GDM1 (cell line): ENCODE data around the gene MTG2.

Experiments
- DNase-seq: peaks from one replicate; lab custom pipeline; 2025; lab: John Stamatoyannopoulos, UW

MTG2 gene

DNA sequence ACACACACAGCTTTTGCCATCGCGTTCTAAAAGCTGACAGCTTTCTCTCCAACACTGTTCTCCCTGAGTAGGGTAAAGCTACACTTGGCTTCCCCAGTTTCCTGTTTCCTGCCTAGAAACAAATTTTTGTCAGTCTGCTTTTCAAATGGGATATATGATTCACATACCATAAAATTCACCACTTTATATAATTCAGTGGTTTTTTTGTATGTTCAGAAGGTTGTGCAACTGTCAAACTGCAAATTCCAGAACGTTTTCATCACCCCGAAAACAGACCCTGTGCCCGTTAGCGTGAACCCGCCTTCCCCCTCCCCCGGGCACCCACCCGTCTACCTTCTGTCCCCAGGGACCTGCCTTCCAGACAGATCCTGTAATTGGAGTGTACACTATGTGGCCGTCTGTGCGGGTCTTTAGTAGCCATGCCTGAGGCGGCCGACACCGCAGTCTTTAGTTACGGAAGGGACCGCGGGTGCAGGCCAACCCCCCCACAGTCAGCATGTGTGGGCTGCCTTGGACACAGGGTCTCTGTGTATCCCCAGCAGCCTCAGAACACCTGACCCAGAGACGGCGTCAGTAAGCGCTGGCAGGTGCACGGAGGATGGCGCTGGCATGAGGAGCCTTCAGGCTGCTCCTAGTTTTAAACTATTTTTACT lies 20.7 kb downstream of the MTG2 start:
- no peak for DNase-seq

DNA sequence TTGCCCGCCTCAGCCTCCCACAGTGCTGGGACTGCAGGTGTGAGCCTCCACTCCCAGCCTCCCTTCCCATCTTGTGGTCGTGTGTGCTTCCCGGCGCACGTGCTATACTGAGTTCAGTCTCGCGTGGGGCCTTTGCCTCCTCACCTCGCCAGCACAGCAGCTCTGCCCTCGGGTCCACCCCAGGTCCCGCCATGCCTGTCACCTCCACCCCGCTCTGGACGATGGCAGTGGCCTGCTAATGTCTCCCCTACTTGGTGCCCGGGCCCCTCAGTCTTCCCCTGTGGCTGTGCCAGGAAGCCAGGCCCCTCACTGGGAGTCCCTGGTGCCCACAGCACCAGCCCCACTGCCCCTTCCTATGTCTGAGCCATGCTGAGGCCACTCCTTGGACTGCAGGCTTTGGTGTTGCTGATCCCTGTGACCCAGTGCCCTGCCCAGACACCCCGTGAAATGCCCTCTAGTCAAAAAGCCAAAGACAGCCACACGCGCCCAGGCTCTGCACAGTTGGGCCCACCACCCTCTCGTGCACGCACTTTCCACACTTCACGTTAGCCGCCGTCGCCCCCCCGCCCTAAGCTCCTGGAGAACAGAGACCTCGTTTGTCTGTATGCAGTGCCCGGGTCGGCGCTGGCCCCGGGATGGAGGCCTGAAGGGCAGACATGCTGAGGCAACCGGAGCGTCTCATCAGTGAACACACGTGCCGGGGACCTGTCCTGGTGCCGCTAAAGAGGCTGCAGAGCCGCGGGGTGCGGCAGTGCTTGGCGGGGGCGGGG lies 23.0 kb downstream of the MTG2 start:
- DNase-seq: no peak

DNA sequence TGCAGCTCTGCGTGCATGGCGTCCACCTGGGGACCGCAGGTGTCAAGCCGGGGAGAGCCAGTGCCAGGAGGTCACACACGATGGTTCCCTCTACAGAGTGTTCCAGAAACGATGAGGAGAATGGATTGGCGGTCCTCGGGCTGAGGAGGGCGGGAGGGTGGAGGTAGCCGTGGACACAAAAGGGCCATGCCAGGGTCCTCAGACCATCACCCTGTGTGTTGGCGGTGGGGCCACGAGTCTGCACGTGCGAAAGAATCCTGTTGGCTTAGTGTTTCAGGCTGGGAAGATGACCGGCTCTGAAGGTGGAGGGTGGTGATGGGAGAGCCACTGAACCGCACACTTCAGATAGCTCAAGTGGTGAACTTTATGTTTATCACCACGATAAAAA lies 23.6 kb downstream of the MTG2 start:
- DNase-seq: no peak

DNA sequence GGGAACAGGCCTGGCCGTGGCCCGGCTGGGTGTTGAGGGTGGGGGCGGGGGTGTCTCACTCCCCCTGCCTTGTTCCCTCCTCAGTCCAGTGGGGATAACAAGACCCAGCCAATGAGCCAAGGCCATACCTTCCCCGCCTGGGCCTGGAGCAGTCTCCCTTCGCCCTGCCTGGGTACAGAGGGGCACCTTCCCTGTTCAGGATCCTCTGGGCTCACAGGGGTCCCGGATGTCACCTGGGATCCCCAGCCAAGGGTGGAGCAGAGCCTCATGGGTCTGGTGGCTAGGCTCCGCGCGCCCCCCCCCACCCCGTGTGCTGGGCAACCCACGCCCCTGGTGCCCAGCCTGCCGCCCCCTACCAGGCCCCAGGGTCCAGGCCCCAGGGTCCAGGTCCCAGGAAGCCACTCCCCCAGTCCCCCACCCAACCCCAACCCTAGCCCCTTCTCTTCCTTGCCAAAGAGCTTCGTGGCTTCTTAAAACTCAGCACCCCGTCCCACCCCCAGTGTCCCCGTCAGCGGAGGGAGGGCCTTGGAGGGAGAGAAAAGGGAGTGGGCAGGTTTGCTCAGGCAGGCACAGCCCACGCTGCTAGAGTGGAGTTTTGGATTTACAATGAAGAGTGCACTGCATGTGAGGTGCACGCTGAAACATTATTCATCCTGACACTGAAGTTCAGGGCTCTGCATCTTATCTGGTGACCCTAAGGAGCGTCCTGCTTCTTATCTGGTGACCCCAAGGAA lies 25.4 kb downstream of the MTG2 start:
- DNase-seq: no peak

DNA sequence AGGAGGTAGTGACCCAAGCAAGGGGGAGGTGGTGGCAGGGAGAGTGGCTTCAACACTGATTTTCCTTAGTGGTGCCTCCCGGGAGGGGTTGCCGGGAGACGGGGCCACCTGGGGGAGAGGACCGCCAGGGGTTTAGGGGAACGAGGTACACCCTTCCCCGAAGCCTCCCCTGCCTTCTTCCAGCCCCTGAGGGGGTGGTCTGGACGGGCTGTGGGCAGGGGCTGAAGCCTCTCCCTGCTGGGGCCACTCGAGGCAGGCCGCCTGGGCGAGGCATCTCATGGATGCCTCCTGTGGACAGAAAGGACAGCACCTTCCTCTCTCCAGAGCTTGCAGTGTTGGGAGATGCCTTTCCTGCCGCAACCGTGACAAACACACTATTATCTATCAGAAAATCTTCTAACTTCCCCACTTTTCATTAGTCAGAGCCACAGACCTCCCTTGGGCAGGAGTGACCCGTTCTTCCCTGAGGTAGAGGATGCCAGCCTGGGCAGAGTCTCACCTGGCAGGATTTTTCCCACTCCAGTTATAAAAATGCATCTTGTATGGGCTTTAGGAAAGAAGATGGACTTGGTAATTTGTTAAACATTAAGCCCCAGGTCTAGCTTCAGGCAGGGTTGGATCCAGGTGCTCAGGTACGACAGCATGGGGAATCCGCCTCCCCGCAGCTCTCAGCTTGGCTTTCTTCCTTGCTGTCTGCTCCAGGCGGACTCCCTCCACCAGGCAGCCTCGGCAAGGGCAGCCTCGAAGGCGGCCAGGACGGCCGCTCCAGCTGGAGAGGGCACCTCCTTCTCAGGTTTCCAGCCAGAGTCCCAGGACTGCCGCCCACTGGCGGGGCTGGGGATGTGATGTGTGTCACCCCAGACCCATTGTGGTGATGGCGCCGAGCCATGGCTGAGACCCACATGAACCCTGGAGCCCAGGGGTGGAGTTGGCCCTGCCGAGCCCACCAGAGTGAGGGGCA lies 26.2 kb downstream of the MTG2 start:
- no peak for DNase-seq

DNA sequence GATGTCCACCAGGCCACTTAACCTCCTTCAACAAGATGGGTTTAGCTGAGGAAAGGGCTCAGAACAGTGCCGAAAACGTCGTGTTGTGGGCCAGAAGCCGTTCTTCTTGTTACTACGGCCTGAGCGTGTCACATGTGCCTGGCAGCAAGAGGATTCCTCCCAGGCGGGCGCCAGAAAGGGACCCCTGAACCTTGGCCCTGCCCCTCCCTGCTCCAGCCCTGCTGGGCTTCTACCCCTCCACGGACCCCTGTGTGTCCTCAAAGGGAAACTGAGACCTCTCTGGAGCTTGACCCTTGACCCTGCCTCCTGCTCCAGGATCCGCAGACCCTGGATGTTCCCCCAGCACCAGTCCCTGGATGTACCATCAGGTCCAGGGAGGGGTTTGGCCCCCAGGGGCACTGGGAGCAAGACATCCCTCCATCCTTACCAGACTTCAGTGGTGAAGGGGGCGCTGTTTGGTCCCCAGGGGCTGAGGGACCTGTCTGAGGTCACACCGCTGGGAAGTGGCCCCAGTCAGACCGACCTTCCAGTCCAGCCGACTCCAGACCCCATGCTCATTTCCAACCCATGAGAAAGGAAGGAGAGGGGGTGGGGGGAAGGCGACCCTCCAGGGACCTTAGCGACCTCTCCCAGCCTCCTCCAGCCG lies 27.1 kb downstream of the MTG2 start:
- no peak for DNase-seq

DNA sequence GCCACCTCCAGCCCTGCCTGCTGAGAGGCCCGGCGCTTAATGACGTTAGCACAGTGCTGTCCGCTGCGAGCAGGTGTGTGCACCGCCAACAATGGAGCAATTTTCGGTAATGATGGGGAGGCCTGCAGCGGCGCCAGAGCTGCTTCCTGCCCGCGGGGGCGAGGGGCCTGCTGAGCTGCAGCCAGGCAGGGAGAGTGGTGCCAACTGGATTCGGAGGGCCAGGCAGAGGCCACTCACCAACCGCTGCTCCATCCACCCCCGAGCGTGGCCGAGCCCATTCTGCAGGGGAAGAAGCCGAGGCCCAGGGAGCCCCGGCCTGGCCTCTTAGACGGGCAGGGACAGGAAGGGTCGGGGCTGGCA lies 27.6 kb downstream of the MTG2 start:
- no peak for DNase-seq

DNA sequence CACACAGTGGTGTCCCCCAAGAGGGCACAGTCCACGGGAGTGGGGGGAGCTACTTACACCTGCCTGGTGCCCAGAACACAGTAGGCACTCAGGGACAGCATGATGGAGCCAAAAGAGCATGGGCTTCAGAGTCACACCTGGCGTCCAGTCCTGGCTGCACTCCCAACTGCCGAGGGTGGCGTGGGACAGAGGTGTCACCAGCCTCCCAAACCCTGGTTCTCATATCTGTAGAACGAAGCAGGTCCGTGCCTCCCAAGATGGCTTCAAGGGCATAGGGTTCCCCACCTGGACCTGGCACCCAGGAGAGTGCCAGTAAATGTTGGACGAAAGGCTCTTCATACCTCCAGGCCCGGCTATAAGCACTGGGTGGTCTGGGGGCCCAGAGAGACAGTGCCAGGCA lies 28.4 kb downstream of the MTG2 start:
- DNase-seq: no peak

DNA sequence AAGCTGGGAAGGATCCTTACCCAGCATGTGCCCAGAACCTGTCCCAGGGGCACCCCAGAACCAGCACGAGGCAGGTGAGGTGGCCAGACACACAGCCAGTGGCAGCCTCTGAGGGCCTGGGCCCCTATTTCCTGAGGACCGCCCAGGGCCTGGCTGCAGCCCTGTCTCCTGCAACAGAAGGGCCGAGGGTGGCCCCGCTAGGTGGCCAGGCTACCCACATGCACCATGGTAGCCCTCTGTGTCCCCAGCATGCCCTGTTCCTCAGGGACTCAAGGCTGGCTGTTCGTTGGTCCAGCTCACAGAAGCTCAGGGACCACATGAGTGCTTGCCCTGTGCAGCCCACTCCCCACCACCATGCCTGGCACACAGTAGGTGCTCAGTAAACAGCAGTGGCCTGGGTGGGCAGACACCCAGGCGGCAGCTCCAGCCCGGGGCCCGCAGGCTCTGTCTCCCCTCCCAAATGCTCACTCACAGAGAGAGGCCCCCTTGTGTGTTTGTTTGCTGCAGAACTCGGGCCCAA lies 29.0 kb downstream of the MTG2 start:
- no peak for DNase-seq

DNA sequence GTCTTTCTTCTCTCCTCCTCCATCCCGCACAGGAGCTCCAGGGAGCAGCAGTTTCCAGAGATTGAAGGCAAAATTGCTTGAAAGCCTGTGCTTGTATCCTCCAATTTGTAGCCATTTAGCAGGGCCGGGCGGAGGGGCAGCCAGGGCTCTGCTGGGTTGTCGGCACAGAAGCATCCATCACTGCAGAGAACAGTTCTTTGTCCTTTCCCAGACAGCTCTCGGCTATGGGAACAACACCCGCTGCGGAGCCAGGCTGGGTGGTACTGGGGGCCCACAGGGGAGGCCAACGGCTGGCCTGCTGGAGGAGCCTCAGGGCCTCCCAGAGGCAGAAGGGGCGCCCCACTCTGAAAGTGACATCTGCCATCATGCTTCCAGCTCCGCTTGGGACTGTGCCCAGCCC lies 29.5 kb downstream of the MTG2 start:
- DNase-seq: no peak

DNA sequence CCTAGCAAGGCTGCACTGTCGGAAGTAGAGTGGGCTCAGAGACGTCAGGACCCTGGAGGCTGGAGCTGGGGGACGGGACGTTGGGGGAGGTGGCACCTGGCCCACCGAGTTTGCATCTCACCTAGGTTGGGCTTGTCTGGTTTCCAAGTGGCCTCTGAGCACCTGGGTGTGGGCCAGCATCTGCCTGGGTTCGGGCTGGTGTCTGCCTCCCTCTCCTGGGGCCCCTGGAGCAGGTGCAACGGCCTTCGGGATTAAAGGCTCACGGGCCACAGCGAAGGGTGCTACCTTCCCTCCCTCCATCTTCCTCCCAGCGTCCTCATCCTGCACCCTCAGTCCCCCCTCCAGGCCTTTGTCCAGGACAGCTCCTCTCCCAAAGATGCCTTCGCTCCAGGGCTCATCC lies 31.2 kb downstream of the MTG2 start:
- DNase-seq: no peak

DNA sequence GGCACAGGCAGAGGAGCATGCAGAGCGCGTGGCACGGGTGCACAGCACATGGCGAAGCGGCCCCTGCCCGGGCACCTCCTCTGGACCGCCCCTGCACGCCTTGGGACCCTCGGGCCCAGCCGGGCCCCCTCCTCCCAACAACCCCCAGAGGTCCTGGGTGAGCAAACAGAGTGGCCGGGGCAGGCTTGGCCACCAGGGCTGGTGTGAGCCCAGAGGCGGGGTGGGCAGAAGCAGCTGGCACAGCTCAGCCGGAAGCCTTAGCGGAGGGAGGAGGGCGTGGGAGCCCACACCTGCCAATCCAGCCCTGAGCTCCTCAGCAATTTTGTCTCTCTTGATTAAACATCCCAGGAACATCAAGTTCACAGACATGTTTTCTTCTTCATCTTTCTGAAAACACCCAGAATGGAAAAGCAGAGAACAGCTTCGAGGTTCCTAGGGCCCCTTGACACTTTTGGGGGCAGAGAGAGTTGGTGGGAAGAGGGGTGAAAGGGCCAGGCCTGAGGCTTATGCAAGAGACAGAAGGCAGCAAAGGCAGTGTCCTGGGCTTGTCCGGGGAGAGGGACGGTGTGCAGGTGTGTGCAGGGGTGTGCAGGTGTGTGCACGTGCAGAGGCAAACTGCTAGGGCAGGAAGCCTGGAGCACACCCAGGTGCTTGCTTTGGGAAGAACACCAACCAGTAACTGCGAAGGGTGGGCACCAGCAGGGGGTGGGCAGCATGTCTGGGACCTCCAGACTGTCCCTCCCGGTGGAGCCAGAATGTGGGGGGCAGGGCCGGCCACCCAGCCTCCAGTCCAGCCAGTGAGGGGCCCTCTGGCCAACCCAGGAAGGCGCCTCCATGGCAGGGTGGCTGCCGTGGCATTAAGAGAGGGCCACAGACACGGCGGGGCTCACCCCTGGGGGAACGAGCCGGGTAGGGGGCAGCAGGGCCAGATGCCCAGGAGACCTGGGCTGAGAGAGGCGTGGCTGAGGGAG lies 32.5 kb downstream of the MTG2 start:
- DNase-seq: no peak

DNA sequence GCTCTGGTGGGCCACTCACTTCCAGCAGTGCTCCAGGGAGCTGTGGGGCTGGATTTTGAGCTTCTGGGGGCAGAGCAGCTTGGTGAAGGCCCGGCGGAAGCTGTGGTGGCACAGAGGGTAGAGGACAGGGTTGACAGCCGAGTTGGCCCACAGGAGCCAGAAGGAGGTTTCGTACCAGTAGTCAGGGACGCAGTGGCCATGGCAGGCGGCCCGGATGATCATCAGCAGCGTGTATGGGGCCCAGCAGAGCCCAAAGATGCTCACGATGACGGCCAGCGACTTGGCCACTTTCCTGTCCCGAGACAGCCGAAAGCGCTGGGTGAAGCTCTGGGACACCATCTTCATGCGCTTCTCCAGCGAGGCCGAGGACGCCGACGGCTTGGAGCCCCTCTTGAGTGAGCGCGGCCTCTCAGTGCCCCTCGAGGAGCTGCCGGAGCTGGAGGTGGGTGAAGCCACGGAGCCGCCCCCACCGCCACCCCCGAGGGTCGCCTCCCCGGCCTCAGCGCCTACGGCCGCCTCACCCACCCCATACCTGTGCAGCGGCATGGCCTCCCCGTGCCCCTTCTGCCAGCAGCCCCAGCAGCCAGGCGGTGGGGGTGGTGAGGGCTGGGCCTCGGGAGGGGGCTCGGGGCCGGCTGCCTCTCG lies 33.3 kb downstream of the MTG2 start:
- DNase-seq: no peak

DNA sequence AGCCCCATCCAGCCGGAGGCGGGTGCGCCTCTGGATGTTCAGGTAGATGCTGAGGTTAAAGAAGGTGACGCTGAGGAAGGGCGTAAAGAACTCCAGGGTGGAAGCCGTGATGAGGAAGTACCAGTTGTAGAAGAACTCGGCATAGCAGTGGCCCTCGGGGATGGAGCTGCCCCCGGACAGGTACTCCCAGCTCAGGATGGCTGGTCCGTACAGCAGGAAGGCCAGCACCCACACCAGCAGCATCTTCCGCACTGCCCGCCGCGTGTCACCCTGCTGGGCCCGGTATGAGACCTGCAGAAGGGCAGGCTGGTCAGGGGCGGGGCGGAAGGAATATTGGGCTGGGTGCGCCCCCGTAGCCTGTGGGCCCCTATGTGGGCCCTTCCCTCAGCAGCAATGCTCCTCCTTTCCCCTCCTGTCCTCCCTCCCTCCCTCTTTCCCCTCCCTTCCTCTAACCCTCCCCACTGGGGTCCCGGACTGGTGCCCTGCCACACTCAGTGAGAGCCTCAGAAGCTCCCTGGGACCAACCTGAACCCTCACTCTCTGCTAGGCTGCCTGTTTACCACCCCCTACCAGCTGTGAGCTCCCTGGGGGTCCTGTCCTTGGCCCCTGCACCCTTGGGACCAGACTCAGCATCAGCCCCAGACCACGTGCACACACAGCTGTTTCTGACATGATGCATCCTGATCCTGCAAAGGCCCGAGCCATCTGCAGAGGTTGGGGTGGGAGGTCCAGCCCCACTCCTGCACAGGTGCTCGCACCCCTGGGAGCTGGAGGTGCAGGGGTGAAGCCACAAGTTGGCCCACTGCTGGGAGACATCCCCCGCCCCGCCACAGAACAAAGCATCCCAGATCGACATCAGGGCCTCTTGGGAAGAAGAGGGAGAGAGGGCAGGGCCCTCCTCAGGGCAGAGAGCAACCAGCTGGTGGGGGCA lies 34.1 kb downstream of the MTG2 start:
- no peak for DNase-seq

DNA sequence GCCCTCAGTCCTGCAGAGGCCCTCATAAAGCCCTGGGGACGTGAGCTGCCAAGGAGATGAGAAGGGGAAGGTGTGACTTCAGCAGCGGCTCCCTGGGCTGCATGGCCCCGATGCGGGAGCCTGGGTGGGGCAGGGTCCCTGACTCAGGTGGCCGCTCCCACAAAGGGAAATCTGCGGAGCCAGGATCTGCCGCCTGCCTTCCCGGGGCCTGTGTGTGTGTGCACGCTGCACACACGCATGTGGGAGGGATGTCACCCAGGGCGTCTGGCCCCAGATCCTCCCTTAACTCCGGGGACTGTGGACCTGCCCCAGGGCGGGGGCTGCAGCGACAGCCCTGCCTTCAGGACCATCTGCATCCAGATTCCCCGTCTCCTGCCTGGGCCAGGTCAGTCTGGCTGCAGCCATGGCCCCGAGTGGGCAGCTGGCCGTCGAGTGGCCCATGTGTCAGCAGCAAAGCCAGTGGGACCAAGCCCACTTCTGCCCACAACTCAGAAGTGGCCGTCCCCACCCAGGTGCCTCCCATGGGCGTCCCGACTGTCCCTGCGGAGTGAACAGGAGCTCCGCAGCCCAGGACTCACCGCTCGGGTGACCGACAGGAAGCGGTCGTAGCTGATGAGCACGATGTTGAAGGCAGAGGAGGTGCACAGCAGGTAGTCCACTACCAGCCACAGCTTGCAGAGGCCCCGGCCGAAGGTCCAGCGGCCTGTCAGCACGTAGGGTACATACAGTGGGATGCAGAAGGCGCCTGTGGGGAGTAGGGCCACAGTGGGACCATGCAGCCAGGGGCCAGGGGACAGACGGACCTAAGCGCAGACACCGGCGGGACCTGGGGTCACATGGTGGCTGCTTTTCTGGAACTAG lies 35.3 kb downstream of the MTG2 start:
- DNase-seq: no peak

DNA sequence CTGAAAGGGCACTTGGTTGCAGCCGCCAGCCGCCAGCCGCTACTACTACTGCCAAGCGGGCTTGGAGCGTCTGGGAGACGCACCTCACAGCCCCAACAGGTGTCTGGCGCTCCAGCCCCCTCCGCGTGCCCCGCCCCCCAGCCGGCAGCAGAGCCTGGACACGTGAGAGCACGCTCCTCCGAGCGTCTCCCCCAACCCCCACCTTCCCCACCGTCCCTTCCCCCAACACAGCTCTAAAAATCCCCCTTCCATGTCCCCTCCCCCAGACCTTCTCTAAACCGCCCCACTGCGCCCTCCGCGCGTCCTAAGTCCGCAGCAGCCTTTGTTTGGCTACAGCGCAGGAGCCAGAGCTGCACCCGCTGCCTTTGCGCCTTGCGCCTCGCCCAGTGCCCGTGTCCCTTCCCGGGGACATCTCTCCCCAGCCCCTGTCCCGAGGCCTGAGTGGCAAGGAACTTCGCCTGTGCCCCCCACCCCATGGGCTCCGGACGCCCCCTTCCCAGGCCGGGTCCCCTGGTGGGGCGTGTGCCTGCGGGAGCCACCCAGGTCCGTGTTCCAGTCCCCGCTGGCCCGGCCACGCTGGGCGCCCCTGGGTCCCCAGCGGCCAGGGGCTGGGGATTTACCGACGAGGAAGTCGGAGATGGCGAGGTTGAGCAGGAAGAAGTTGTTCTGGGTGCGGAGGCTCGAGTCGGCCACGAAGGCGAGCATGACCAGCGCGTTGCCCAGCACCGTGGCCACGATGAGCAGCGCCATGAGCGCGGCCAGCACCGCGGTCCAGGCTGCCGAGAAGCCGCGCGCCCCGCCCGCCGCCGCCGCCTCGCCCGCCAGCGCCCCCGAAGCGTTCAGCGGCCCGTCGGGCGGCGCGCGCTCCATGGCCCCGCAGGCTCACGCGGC lies 36.5 kb downstream of the MTG2 start:
- no peak for DNase-seq
